ENCODE data around the gene KCNJ1.

The KCNJ1 gene

GRCh38 chr11:128835741-128836430, 31.2 kb downstream of the KCNJ1 start:
- no peak for DNase-seq (ENCODE audit: low read depth, low spot score)
- Histone ChIP-seq H3K4me1 (ENCODE audit: control insufficient read depth, insufficient read depth, low read length) (peaks cover 4% of the 10 kb centered on the region), H3K27me3 (ENCODE audit: control insufficient read depth, insufficient read depth, low read length) (no peaks in the 10 kb centered on the region), H3K27ac (ENCODE audit: low read length) (no peak overlapping the region), H3K9me3 (ENCODE audit: control insufficient read depth, insufficient read depth, low read length) (no peaks in the 10 kb centered on the region), H3K36me3 (ENCODE audit: control insufficient read depth, insufficient read depth, low read length) (no peaks in the 10 kb centered on the region), H3K4me3 (ENCODE audit: low read length) (no peak overlapping the region)
- WGBS (ENCODE audit: insufficient coverage, insufficient read length) = no CpG with 5 or more reads among the region's 16 CpGs

- Histone ChIP-seq H3K9me3 (ENCODE audit: control insufficient read depth, insufficient read depth, low read length) (no peaks in the 10 kb centered on the region), H3K4me3 (ENCODE audit: low read length) (no peak overlapping the region), H3K4me1 (ENCODE audit: control insufficient read depth, insufficient read depth, low read length) (peaks cover 3% of the 10 kb centered on the region), H3K36me3 (ENCODE audit: control insufficient read depth, insufficient read depth, low read length) (no peaks in the 10 kb centered on the region), H3K27ac (ENCODE audit: low read length) (no peak overlapping the region), H3K27me3 (ENCODE audit: control insufficient read depth, insufficient read depth, low read length) (no peaks in the 10 kb centered on the region)
- DNase-seq (ENCODE audit: low read depth, low spot score) = no peak
- no CpG with 5 or more reads among the region's 2 CpGs for WGBS (ENCODE audit: insufficient coverage, insufficient read length)
Measured at GRCh38 chr11:128834157-128834556, 32.9 kb downstream of the KCNJ1 start.

GRCh38 chr11:128832121-128832497, 35.0 kb downstream of the KCNJ1 start:
- H3K4me3 ChIP-seq (ENCODE audit: low read length) = no peak overlapping the region
- no peaks in the 10 kb centered on the region for H3K36me3 ChIP-seq (ENCODE audit: control insufficient read depth, insufficient read depth, low read length)
- H3K27me3 ChIP-seq (ENCODE audit: control insufficient read depth, insufficient read depth, low read length) = no peaks in the 10 kb centered on the region
- H3K27ac ChIP-seq (ENCODE audit: low read length) = no peak overlapping the region
- H3K9me3 ChIP-seq (ENCODE audit: control insufficient read depth, insufficient read depth, low read length) = no peaks in the 10 kb centered on the region
- peaks cover 1% of the 10 kb centered on the region; the same call in 1 of the 2 replicates for H3K4me1 ChIP-seq (ENCODE audit: control insufficient read depth, insufficient read depth, low read length)
- no CpG with 5 or more reads among the region's 3 CpGs for WGBS (ENCODE audit: insufficient coverage, insufficient read length)
- DNase-seq (ENCODE audit: low read depth, low spot score) = no peak

GRCh38 chr11:128831174-128832120, 35.6 kb downstream of the KCNJ1 start:
- Histone ChIP-seq H3K36me3 (ENCODE audit: control insufficient read depth, insufficient read depth, low read length) (no peaks in the 10 kb centered on the region), H3K4me1 (ENCODE audit: control insufficient read depth, insufficient read depth, low read length) (peaks cover 1% of the 10 kb centered on the region; the same call in 1 of the 2 replicates), H3K27me3 (ENCODE audit: control insufficient read depth, insufficient read depth, low read length) (no peaks in the 10 kb centered on the region), H3K9me3 (ENCODE audit: control insufficient read depth, insufficient read depth, low read length) (no peaks in the 10 kb centered on the region), H3K27ac (ENCODE audit: low read length) (no peak overlapping the region), H3K4me3 (ENCODE audit: low read length) (no peak overlapping the region)
- WGBS (ENCODE audit: insufficient coverage, insufficient read length) = 100% methylated on average over 1 of the region's 14 CpGs
- DNase-seq (ENCODE audit: low read depth, low spot score) = peak; percentile 75

GRCh38 chr11:128830290-128831173, 36.6 kb downstream of the KCNJ1 start:
- Histone ChIP-seq H3K27ac (ENCODE audit: low read length) (no peak overlapping the region), H3K4me3 (ENCODE audit: low read length) (no peak overlapping the region), H3K4me1 (ENCODE audit: control insufficient read depth, insufficient read depth, low read length) (peaks cover 1% of the 10 kb centered on the region; the same call in 1 of the 2 replicates), H3K9me3 (ENCODE audit: control insufficient read depth, insufficient read depth, low read length) (no peaks in the 10 kb centered on the region), H3K36me3 (ENCODE audit: control insufficient read depth, insufficient read depth, low read length) (no peaks in the 10 kb centered on the region), H3K27me3 (ENCODE audit: control insufficient read depth, insufficient read depth, low read length) (no peaks in the 10 kb centered on the region)
- WGBS (ENCODE audit: insufficient coverage, insufficient read length) = no CpG with 5 or more reads among the region's 11 CpGs
- DNase-seq (ENCODE audit: low read depth, low spot score) = no peak

- H3K27me3 ChIP-seq (ENCODE audit: control insufficient read depth, insufficient read depth, low read length) = no peaks in the 10 kb centered on the region
- H3K27ac ChIP-seq (ENCODE audit: low read length) = no peak overlapping the region
- no peaks in the 10 kb centered on the region for H3K36me3 ChIP-seq (ENCODE audit: control insufficient read depth, insufficient read depth, low read length)
- DNase-seq (ENCODE audit: low read depth, low spot score) = no peak
- no peaks in the 10 kb centered on the region for H3K9me3 ChIP-seq (ENCODE audit: control insufficient read depth, insufficient read depth, low read length)
- WGBS (ENCODE audit: insufficient coverage, insufficient read length) = no CpG with 5 or more reads among the region's 4 CpGs
- H3K4me1 ChIP-seq (ENCODE audit: control insufficient read depth, insufficient read depth, low read length) = peaks cover 4% of the 10 kb centered on the region; the same call in 1 of the 2 replicates
- H3K4me3 ChIP-seq (ENCODE audit: low read length) = no peak overlapping the region
Measured at GRCh38 chr11:128828350-128828749, 38.7 kb downstream of the KCNJ1 start.

- no peak overlapping the region for H3K27ac ChIP-seq (ENCODE audit: low read length)
- no peaks in the 10 kb centered on the region for H3K36me3 ChIP-seq (ENCODE audit: control insufficient read depth, insufficient read depth, low read length)
- peaks cover 4% of the 10 kb centered on the region; the same call in 1 of the 2 replicates for H3K4me1 ChIP-seq (ENCODE audit: control insufficient read depth, insufficient read depth, low read length)
- H3K27me3 ChIP-seq (ENCODE audit: control insufficient read depth, insufficient read depth, low read length) = no peaks in the 10 kb centered on the region
- no peaks in the 10 kb centered on the region for H3K9me3 ChIP-seq (ENCODE audit: control insufficient read depth, insufficient read depth, low read length)
- no peak for DNase-seq (ENCODE audit: low read depth, low spot score)
- no peak overlapping the region for H3K4me3 ChIP-seq (ENCODE audit: low read length)
- WGBS (ENCODE audit: insufficient coverage, insufficient read length) = no CpG with 5 or more reads among the region's 7 CpGs
Measured at GRCh38 chr11:128827191-128827893, 39.8 kb downstream of the KCNJ1 start.

GRCh38 chr11:128825050-128825784, 41.9 kb downstream of the KCNJ1 start:
- Histone ChIP-seq H3K36me3 (ENCODE audit: control insufficient read depth, insufficient read depth, low read length) (no peaks in the 10 kb centered on the region), H3K27me3 (ENCODE audit: control insufficient read depth, insufficient read depth, low read length) (no peaks in the 10 kb centered on the region), H3K27ac (ENCODE audit: low read length) (no peak overlapping the region), H3K4me3 (ENCODE audit: low read length) (no peak overlapping the region), H3K9me3 (ENCODE audit: control insufficient read depth, insufficient read depth, low read length) (no peaks in the 10 kb centered on the region), H3K4me1 (ENCODE audit: control insufficient read depth, insufficient read depth, low read length) (0 out of 2 replicates have a peak, but pooled peaks cover 3% of the 10 kb centered on the region)
- WGBS (ENCODE audit: insufficient coverage, insufficient read length) = 100% methylated on average over 2 of the region's 20 CpGs
- no peak for DNase-seq (ENCODE audit: low read depth, low spot score)

Measured in iPS DF 6.9 (cell line).